ENCODE results near the gene RPTN.
A peak's percentile ranks its signal among the peaks of the same experiment; 100 is the strongest.

RPTN gene

GRCh38 chr1:152159144-152159543, at the start of gene RPTN:
Gene RPTN (minus strand): TSS chr1:152159228. CDS start chr1:152157889, 1,339 bp downstream.
- no peak for DNase-seq (ENCODE audit: extremely low read depth in 1 of 2, low read depth in 1 of 2)

DNA sequence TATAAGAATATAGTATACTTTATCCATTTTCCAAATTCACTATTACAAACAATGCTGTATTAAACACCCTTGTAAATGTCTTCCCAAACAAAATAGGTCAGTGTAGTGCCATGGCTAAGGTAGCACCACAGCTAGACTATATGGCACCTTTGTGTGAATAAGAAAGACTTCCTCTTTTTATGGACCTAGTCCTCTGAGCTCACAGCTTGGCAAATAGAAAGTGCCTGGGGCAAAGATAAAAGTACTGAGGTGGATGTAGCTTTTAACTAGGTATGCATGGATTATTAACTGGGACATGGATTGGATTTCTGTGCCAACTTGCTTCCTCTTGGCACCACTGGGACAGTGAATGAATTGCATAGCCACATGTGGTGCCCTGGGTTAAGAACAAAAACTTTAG, 40.0 kb upstream of the RPTN start:
- no peak for DNase-seq (ENCODE audit: extremely low read depth in 1 of 2, low read depth in 1 of 2)

DNA sequence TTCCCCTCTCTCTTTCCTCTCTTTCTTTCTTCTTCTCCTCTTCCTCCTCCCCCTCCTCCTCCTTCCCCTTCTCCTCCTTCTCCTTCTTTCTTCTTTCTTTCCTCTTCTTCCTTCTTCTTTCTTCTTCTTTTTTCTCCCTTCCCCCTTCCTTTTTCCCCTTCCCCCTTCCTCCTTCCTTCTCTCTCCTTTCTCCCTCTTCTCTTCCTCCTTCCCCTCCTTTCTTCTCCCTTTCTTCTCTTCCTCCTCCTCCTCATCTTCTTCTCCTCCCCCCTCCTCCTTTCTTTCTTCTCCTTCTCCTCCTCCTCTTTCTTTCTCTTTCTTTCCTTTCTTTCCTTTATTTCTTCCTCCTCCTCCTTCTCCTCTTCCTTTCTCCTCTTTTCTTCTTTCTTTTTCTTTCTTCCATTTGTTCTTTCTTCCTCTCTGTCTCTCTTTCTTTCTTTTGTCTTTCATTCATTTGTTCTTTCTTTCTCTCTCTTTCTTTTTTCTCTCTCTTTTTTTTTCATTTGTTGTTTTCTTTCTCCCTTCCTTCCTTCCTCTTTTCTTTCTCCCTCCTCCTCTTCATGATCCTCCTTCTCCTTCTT, 38.4 kb upstream of the RPTN start:
- DNase-seq (ENCODE audit: extremely low read depth in 1 of 2, low read depth in 1 of 2), result no peak

DNA sequence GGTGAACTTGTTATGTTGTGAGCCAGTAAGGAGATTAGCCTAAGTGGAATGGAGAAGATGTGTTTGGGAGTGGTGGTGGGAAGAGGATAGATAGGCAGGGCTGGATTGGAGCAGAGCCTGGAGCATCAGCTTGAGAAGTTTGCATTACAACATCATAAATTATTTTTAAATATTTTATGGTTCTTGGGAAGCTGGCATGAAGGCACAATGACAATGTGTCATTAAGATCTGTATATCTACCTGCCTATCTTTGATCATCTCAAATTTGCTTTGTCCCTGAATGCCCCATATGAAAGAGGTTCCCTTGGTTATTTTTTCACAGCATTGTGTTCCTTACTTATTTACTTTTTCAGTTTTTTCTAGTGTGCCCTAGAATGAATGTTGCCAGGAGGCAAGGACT, 32.7 kb upstream of the RPTN start:
- no peak for DNase-seq (ENCODE audit: extremely low read depth in 1 of 2, low read depth in 1 of 2)

GRCh38 chr1:152191260-152191659, 32.2 kb upstream of the RPTN start:
- DNase-seq (ENCODE audit: extremely low read depth in 1 of 2, low read depth in 1 of 2), result no peak

DNA sequence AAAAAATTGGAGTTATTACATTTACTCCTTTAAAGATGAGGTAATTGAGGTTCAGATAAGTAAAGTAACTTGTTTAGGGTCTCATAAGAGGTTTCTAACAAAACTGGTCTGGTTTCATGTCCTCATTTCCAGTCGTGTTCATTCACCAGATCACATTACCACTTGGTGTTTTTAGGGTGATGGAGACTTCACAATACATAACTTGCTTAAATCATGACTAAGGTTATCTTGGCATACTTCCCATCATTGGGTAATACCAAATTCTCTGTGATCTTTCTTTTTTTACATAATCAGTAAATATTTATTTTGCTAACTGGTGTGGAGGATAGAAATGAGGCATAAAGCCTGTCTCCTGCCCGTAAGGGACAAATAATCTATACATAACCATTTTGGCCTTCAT, 31.6 kb upstream of the RPTN start:
- no peak for DNase-seq (ENCODE audit: extremely low read depth in 1 of 2, low read depth in 1 of 2)

DNA sequence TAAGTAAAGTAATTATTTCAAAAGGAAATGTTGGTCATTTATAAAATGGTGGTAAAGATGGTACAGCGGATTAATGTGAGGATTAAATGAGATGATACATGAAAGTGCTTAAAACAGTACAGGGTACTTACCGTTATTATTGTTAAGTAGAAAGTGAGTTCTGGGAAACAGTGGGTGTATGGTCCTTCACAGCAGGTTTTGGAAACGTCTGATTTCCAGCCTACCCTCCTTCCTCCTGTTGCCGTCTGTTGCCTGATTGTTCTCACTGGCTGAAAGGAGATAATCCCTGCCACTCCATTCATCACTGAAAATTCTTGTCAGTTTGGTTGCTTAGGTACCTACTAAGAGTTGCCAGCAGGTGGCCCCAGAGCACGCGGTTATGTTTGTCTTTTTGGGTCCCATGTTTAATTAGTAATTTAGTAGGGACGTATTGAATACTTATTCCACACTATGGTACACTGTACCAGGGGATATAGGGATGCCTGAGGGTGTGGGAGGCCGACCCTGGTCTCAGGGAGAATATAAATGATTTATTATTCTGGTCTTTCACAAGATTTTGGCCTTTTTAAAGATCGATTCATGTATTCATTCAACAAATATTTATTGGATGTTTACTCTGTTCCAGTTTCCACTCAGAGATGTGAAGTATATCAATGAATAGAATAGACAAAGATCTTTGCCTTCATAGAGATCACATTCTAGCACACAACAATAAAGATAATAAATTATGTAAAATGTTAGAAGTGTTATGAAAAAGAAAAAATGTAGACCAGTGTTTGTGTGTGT, 30.8 kb upstream of the RPTN start:
- peak; percentile 26 to 56 for DNase-seq (ENCODE audit: extremely low read depth in 1 of 2, low read depth in 1 of 2)

GRCh38 chr1:152188673-152189591, 29.9 kb upstream of the RPTN start:
- peak; percentile 56 to 71 for DNase-seq (ENCODE audit: extremely low read depth in 1 of 2, low read depth in 1 of 2)

DNA sequence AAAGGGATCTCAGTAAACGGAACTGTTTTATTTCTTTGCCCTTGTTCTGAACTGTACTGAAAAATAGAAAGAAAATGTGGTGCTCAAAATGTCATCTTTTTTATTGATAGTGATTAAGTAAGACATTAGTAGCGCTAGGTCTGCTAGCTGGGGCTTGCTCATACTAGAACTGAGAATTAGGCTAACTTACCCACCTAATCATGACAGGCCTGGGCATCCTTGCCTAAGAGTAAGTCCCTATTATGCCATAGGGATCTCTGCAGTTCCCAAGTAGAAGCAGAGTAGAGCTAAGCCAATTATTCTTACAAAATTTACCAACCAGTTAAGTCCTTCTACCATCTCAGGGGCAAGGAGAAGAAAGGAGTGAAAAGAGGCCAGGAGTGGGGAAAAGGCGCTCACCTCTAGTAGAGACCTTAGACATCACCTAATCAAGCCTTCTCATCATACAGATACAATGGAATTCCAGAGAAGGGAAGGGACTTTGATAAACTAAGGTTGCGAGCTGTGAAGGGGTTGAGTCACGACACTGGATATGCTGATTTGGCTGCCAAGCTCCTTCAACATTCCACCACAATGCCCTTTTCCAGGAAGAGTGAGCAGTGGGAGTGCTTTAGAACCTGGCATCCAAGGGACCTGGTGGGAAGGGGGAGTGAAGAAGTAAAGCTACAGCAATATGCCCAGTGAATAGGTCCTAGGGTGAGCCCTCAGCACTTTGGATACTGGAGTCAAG, 27.7 kb upstream of the RPTN start:
- no peak for DNase-seq (ENCODE audit: extremely low read depth in 1 of 2, low read depth in 1 of 2)

- DNase-seq (ENCODE audit: extremely low read depth in 1 of 2, low read depth in 1 of 2), result no peak
Measured at GRCh38 chr1:152185544-152186391, 26.7 kb upstream of the RPTN start.

- no peak for DNase-seq (ENCODE audit: extremely low read depth in 1 of 2, low read depth in 1 of 2)
Measured at GRCh38 chr1:152182944-152183361, 23.9 kb upstream of the RPTN start.

DNA sequence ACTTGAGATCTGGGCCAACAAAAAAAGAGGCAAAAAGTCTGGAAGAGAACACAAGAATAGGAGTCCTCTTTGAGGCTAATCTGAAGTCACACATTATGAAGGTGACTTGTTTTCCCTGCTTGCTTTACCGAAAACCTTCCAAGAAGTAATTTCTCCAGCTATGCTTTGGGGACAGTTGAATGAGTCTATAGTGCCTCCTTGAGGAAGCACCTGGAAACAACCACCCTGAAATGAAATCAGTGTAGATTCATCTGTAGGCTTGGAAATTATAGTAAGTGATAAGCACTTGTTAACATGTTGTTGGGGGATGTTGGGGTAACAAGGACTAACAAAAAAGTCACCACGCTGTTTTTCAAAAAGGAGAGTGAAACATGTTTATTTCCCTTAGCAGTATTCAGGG, 23.4 kb upstream of the RPTN start:
- no peak for DNase-seq (ENCODE audit: extremely low read depth in 1 of 2, low read depth in 1 of 2)

DNA sequence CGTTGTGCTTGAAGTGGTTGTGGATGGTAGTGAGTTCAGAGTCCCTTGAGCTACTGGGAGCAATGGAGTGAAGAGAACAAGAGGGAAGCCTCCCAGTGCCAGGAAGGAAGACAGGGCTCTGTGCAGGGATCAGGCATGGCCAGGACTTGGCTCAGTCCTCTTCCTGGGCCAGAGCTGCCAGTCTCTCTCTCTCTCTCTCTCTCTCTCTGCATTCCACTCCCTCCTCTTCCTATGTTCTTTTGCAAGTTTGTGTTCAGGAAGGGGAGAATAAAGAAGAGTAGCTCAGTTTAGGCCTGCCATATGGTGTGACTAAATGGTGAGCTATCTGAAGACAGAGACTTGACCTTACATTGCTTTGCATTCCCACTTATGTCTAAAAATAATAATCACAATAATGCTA, 20.5 kb upstream of the RPTN start:
- DNase-seq (ENCODE audit: extremely low read depth in 1 of 2, low read depth in 1 of 2), result no peak

DNA sequence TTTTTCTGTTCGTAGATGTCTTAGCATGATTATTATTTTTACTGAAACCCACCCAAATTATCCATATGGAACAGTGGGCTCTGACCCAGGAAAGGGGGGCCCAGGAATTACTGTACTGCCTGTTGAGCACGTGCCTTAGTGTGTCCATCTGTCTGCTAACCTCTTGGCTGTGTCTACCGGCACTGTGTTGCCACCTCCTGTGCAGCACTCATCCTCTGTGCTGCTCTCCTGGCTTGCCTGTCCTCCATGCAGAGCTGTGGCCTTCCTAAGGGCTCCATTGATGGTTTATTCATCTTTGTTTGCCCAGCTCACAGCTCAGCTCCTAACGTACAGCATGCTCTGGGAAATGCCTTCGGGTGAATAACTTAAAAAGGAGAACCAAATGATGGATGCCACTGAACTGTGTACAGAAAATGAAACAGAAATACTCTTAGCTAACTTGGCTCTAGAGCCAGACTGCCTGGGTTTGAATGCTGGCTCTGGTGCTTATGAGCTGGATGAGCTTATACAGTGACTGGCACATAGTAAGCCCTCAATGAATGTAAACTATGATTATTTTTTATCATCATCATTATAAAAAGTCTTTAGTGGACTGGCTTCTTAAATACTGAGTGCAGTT, 11.4 kb upstream of the RPTN start:
- no peak for DNase-seq (ENCODE audit: extremely low read depth in 1 of 2, low read depth in 1 of 2)

- DNase-seq (ENCODE audit: extremely low read depth in 1 of 2, low read depth in 1 of 2), result no peak
Measured at GRCh38 chr1:152169366-152170025, 10.5 kb upstream of the RPTN start.

DNA sequence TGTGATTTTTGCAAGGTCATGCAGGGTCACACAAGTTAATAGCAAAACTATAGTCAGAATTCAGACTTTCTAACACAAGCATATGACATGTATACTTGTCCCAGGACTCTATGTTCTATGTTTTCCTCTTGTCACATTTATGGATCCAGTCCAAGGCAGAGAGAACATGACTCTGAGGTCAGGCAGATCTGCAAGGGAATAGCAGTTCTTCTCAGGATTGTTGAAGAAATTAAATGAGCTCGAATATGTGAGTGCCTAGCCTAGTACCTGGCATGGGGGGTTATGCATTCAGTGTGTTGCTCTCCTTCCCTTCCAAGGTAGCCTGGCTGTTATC, 9.5 kb upstream of the RPTN start:
- no peak for DNase-seq (ENCODE audit: extremely low read depth in 1 of 2, low read depth in 1 of 2)

- no peak for DNase-seq (ENCODE audit: extremely low read depth in 1 of 2, low read depth in 1 of 2)
Measured at GRCh38 chr1:152167835-152168534, 9.0 kb upstream of the RPTN start.

GRCh38 chr1:152166966-152167365, 7.9 kb upstream of the RPTN start:
- DNase-seq (ENCODE audit: extremely low read depth in 1 of 2, low read depth in 1 of 2), result no peak
